H1 (cell line): ENCODE results near the gene SS18L1. TPM values are rescaled to one million over a fixed set of nuclear protein-coding genes. Genes with fewer than 3 reads are reported as not detected.

Experiments used
- CTCF ChIA-PET: fragments of 300-600 bp; sonication (Branson Sonifier 250); formaldehyde crosslinking; loops from one replicate; lab custom pipeline; 2021; ENCODE audit not compliant: partially characterized antibody; lab: Charles Lee
- POLR2A ChIA-PET: fragments of 300-600 bp; sonication (Branson Sonifier 250); formaldehyde crosslinking; loops from one replicate; lab custom pipeline; 2021; ENCODE audit warnings: inconsistent platforms; ENCODE audit not compliant: partially characterized antibody; lab: Charles Lee
- DNase-seq, 2 experiments: peaks; one replicate each; pipeline versions ENCODE4 v3.0.0 to v3.0.0-alpha.2; 2010 to 2022; ENCODE audit warnings: low spot score in 2 of 2, low read depth in 1 of 2, mixed read lengths in 1 of 2
- FAIRE-seq: peaks from 2 replicates; lab custom pipeline; 2011; peaks lifted over from hg19 to GRCh38; lab: Jason Lieb, UNC
- H2AFZ ChIP-seq: 2 replicates; pipeline ENCODE4 v1.8.1; 2012; ENCODE audit warnings: low read length, inconsistent platforms
- H2AK5ac ChIP-seq: 2 replicates; pipeline ENCODE4 v1.6.1; 2013; ENCODE audit warnings: low read depth, low read length
- H2BK120ac ChIP-seq: replicated peaks from 2 replicates; pipeline ENCODE3; 2013; ENCODE audit warnings: low read depth, low read length, inconsistent platforms
- H2BK12ac ChIP-seq: 2 replicates; pipeline ENCODE4 v1.6.1; 2013; ENCODE audit warnings: low read depth, low read length
- H2BK15ac ChIP-seq: 2 replicates; pipeline ENCODE4 v1.6.1; 2013; ENCODE audit warnings: low read length
- H2BK20ac ChIP-seq: 2 replicates; pipeline ENCODE4 v1.6.1; 2013; ENCODE audit warnings: low read length
- H2BK5ac ChIP-seq: 2 replicates; pipeline ENCODE4 v1.6.1; 2013; ENCODE audit warnings: low read depth, low read length
- H3K14ac ChIP-seq: 2 replicates; pipeline ENCODE4 v1.6.1; 2013; ENCODE audit warnings: inconsistent platforms; ENCODE audit not compliant: insufficient read length
- H3K18ac ChIP-seq: 2 replicates; pipeline ENCODE4 v1.6.1; 2013; ENCODE audit warnings: low read length; ENCODE audit errors: extremely low read depth
- H3K23ac ChIP-seq: 2 replicates; pipeline ENCODE4 v1.6.1; 2013; ENCODE audit warnings: inconsistent platforms; ENCODE audit not compliant: insufficient read length
- H3K23me2 ChIP-seq: 2 replicates; pipeline ENCODE4 v1.6.1; 2013; ENCODE audit warnings: low read depth, low read length
- H3K27ac ChIP-seq: 2 replicates; pipeline ENCODE4 v1.6.1; 2011; ENCODE audit warnings: low read depth, low read length, inconsistent platforms
- H3K27me3 ChIP-seq, 4 experiments: replicated peaks in 1 of 4; 1 replicate in 1 of 4; 2 replicates in 3 of 4; pipeline versions ENCODE4 v1.6.1 to v1.8.1; 2011 to 2013; ENCODE audit warnings: low read length in 3 of 4, mild to moderate bottlenecking in 3 of 4, inconsistent platforms in 2 of 4, mixed read lengths in 2 of 4, moderate library complexity in 1 of 4; ENCODE audit not compliant: control insufficient read depth in 3 of 4, insufficient read depth in 3 of 4; ENCODE audit errors: extremely low read depth in 1 of 4
- H3K36me3 ChIP-seq, 4 experiments: 2 replicates each; pipeline versions ENCODE4 v1.6.1 to v1.8.1; 2011 to 2013; ENCODE audit warnings: mild to moderate bottlenecking in 4 of 4, low read length in 3 of 4, moderate library complexity in 2 of 4, control low read depth in 1 of 4, inconsistent platforms in 1 of 4; ENCODE audit not compliant: insufficient read depth in 4 of 4, control insufficient read depth in 2 of 4
- H3K4ac ChIP-seq: replicated peaks from 2 replicates; pipeline ENCODE3; 2013; ENCODE audit warnings: low read length, low read depth, mixed read lengths, inconsistent platforms; ENCODE audit not compliant: insufficient read length
- H3K4me1 ChIP-seq, 4 experiments: replicated peaks in 1 of 4; 1 replicate in 1 of 4; 2 replicates in 3 of 4; pipeline versions ENCODE4 v1.6.1 to v1.8.1; 2011 to 2013; ENCODE audit warnings: low read length in 3 of 4, inconsistent platforms in 2 of 4, mixed read lengths in 1 of 4; ENCODE audit not compliant: insufficient read depth in 4 of 4, control insufficient read depth in 3 of 4
- H3K4me2 ChIP-seq, 2 experiments: 2 replicates each; pipeline versions ENCODE4 v1.6.1 to v1.8.1; 2011 to 2013; ENCODE audit warnings: low read depth in 2 of 2, low read length in 2 of 2, control low read depth in 1 of 2, inconsistent platforms in 1 of 2, mild to moderate bottlenecking in 1 of 2; ENCODE audit not compliant: insufficient read depth in 1 of 2
- H3K4me3 ChIP-seq, 4 experiments: fragments of 200-600, 300-600 bp in 1 of 4; sonication (generic), shearing (Covaris generic), sonication (Bioruptor Twin) in 1 of 4; 2 replicates each; pipeline versions ENCODE4 v1.5.1 to v1.8.1; 2011 to 2016; ENCODE audit warnings: low read length in 4 of 4, low read depth in 3 of 4, control low read depth in 2 of 4, inconsistent platforms in 2 of 4, mild to moderate bottlenecking in 2 of 4, mixed read lengths in 1 of 4, moderate library complexity in 1 of 4; ENCODE audit not compliant: insufficient read depth in 2 of 4; ENCODE audit errors: extremely low read depth in 1 of 4
- H3K56ac ChIP-seq: replicated peaks from 2 replicates; pipeline ENCODE3; 2013; ENCODE audit warnings: low read depth, mild to moderate bottlenecking, mixed read lengths, low read length, inconsistent platforms; ENCODE audit not compliant: insufficient read length
- H3K79me1 ChIP-seq: 2 replicates; pipeline ENCODE4 v1.6.1; 2013; ENCODE audit warnings: low read depth, low read length, control low read depth
- H3K79me2 ChIP-seq, 2 experiments: 2 replicates each; pipeline versions ENCODE4 v1.6.1 to v1.8.1; 2012 to 2013; ENCODE audit warnings: low read length in 2 of 2, mild to moderate bottlenecking in 2 of 2, inconsistent platforms in 1 of 2; ENCODE audit not compliant: insufficient read depth in 2 of 2, control insufficient read depth in 1 of 2
- H3K9ac ChIP-seq, 4 experiments: replicated peaks in 1 of 4; 1 replicate in 1 of 4; 2 replicates in 3 of 4; pipeline versions ENCODE4 v1.6.1 to v1.8.1; 2011 to 2013; ENCODE audit warnings: low read depth in 3 of 4, low read length in 3 of 4, control low read depth in 2 of 4, mild to moderate bottlenecking in 2 of 4, moderate library complexity in 2 of 4, inconsistent platforms in 1 of 4; ENCODE audit errors: extremely low read depth in 1 of 4
- H3K9me3 ChIP-seq, 2 experiments: 2 replicates each; pipeline versions ENCODE4 v1.6.1 to v1.8.1; 2012 to 2013; ENCODE audit warnings: mild to moderate bottlenecking in 2 of 2, moderate library complexity in 2 of 2, control low read depth in 1 of 2, inconsistent platforms in 1 of 2, low read depth in 1 of 2, low read length in 1 of 2, mixed read lengths in 1 of 2; ENCODE audit not compliant: insufficient read depth in 2 of 2
- H4K20me1 ChIP-seq, 2 experiments: replicated peaks in 1 of 2; 2 replicates each; pipeline versions ENCODE3 to v1.8.1; 2011 to 2013; ENCODE audit warnings: inconsistent platforms in 2 of 2, low read length in 2 of 2, mild to moderate bottlenecking in 1 of 2; ENCODE audit not compliant: insufficient read depth in 2 of 2, control insufficient read depth in 1 of 2
- H4K5ac ChIP-seq: 2 replicates; pipeline ENCODE4 v1.6.1; 2013; ENCODE audit warnings: low read length, low read depth, mixed read lengths, inconsistent platforms; ENCODE audit not compliant: insufficient read length
- H4K8ac ChIP-seq: 2 replicates; pipeline ENCODE4 v1.8.0; 2013; ENCODE audit warnings: mild to moderate bottlenecking, moderate library complexity, low read length, inconsistent platforms; ENCODE audit not compliant: insufficient read depth; ENCODE audit errors: extremely low read depth
- H4K91ac ChIP-seq: replicated peaks from 2 replicates; pipeline ENCODE3; 2013; ENCODE audit warnings: low read length, mixed read lengths, inconsistent platforms; ENCODE audit not compliant: insufficient read length
- ASH2L ChIP-seq: fragments of 200-600, 300-600 bp; sonication (generic); IDR thresholded peaks from one replicate; pipeline ENCODE4 v1.7.1; 2017; ENCODE audit warnings: low read length
- E2F6 ChIP-seq: IDR thresholded peaks from 2 replicates; pipeline ENCODE4 v1.6.1; 2012; ENCODE audit warnings: inconsistent platforms
- EP300 ChIP-seq, 2 experiments: IDR thresholded peaks; 1 replicate in 1 of 2; 2 replicates in 1 of 2; pipeline ENCODE4 v1.6.1; 2011 to 2012; ENCODE audit warnings: low read depth in 2 of 2, low read length in 2 of 2, mild to moderate bottlenecking in 2 of 2, borderline replicate concordance in 1 of 2, inconsistent platforms in 1 of 2, moderate library complexity in 1 of 2
- TAF1 ChIP-seq: IDR thresholded peaks from 2 replicates; pipeline ENCODE4 v1.6.1; 2011; ENCODE audit warnings: mild to moderate bottlenecking, low read depth, low read length
- ZNF274 ChIP-seq: IDR thresholded peaks from 2 replicates; pipeline ENCODE4 v1.7.0; 2012; ENCODE audit warnings: low read length, borderline replicate concordance; ENCODE audit errors: extremely low read depth
- WGBS, 2 experiments: shearing (Covaris generic) in 1 of 2; methylation state at CpG; one replicate each; pipeline versions ENCODE4 v1.1.6 to v1.1.7; 2013 to 2015; ENCODE audit warnings: low lambda C conversion rate in 2 of 2, mixed read lengths in 2 of 2, inconsistent platforms in 1 of 2, low coverage in 1 of 2, missing lambda C conversion rate in 1 of 2; ENCODE audit not compliant: insufficient replicate concordance in 2 of 2, insufficient coverage in 1 of 2, insufficient read length in 1 of 2; ENCODE audit errors: extremely low coverage in 1 of 2, missing lambda C conversion rate in 1 of 2; 5-methylcytosine and 5-hydroxymethylcytosine counted together
- polyA plus RNA-seq, 7 experiments: library from polyadenylated mRNA; depleted of rRNA in 3 of 7; stranded (reverse) in 5 of 7; unstranded in 2 of 7; fragments of >200 nt in 5 of 7; fragments of 200-250 nt in 2 of 7; gene quantifications; 1 replicate in 5 of 7; 2 replicates in 1 of 7; 4 replicates in 1 of 7; pipeline versions ENCODE4 v1.2.1 to v1.2.3, GENCODE V29; 2011 to 2013; ENCODE audit warnings: missing spikeins in 2 of 7, mixed read lengths in 2 of 7
- total RNA-seq: library from RNA; stranded (reverse); fragmentation: NEBNext Ultra II Directional; extraction: Animal tissue kit (Norgen Biotek cat#: 25700); gene quantifications from 2 replicates; pipeline ENCODE4 v1.2.1, GENCODE V29; 2021

The SS18L1 gene
- total and polyA plus RNA-seq, 2 of the 8 experiments (the other 6 are each of a cell fraction or from before 2014, with no cell fraction given): 28.4 to 29.7 TPM

- no peak overlapping the region for H2AK5ac ChIP-seq
- H4K8ac ChIP-seq: peak overlapping the region; percentile 83
- peak overlapping the region; percentile 55 to 98 (median 66) for H3K4me3 ChIP-seq
- H3K36me3 ChIP-seq: peaks cover 11 to 20% (median 16%) of the 10 kb centered on the region in 4 experiments
- peaks cover 16% of the 10 kb centered on the region for H3K79me1 ChIP-seq
- H4K20me1 ChIP-seq: peaks cover 20 to 22% of the 10 kb centered on the region in 2 experiments
- POLR2A ChIA-PET: interaction anchor here (0.7 to 12.2 kb wide), 25 partner anchors 9 to 134 kb away, joined by 3 to 125 read pairs (median 4); partner anchors contain the start of genes PSMA7, SS18L1 and TAF4
- H3K18ac ChIP-seq: peak overlapping the region; percentile 60; the same call in 1 of the 2 replicates
- no peak overlapping the region for H3K23ac ChIP-seq
- H3K9ac ChIP-seq: peak overlapping the region in 2 of 4 experiments; percentile 38 to 41; a peak in 3 of 7 replicates
- peaks cover 13 to 28% of the 10 kb centered on the region in 2 experiments for H3K79me2 ChIP-seq
- peak overlapping the region; percentile 66; the same call in 1 of the 2 replicates for H2BK5ac ChIP-seq
- H2BK20ac ChIP-seq: no peak overlapping the region
- no peak overlapping the region for H2BK15ac ChIP-seq
- H3K14ac ChIP-seq: no peak overlapping the region
- H3K4me1 ChIP-seq: peaks cover 4 to 19% (median 7%) of the 10 kb centered on the region in 4 experiments
- no peaks in the 10 kb centered on the region; a peak in 1 of 7 replicates for H3K27me3 ChIP-seq
- H4K5ac ChIP-seq: peak overlapping the region; percentile 88
- H3K23me2 ChIP-seq: peaks cover 5% of the 10 kb centered on the region; the same call in 1 of the 2 replicates
- CTCF ChIA-PET: interaction anchor here (0.7 to 2.5 kb wide), 4 partner anchors 53 to 113 kb away, joined by 3 to 13 read pairs (median 6); no protein-coding TSS in a partner anchor
- H2BK12ac ChIP-seq: no peak overlapping the region
- H2BK120ac ChIP-seq: no peak overlapping the region
- no peak overlapping the region; the same call in 1 of the 2 replicates for H2AFZ ChIP-seq
- H3K27ac ChIP-seq: peak overlapping the region; percentile 30; the same call in 1 of the 2 replicates
- no peak for FAIRE-seq
- no peak for DNase-seq
- no peak overlapping the region for H3K4ac ChIP-seq
- H3K9me3 ChIP-seq: no peaks in the 10 kb centered on the region
- 25% methylated on average over 45 of the region's 45 CpGs; no CpG with 5 or more reads in 1 of the 2 experiments for WGBS, 2 experiments
- peak overlapping the region; percentile 65 to 70 for H3K4me2 ChIP-seq
- TF ChIP-seq E2F6 (peak; percentile 27), ASH2L (peak; percentile 84), EP300 (IDR thresholded peaks at IDR 0.05; ENCODE audit: borderline replicate concordance in 1 of 2, low read depth in 2 of 2, low read length in 2 of 2) (no peak), ZNF274 (no peak), TAF1 (peak; percentile 43; the same call in 1 of the 2 replicates)
- peak overlapping the region; percentile 79 for H4K91ac ChIP-seq
- H3K56ac ChIP-seq: no peak overlapping the region
Observed at GRCh38 chr20:62120990-62121775, 22.4 kb upstream of the SS18L1 start.
